ENCODE data around the gene MTHFD1L.
"Not testable (repeated sequence)": the region's sequence is repeated elsewhere in the genome, so short reads cannot be mapped to it uniquely, and the experiment has no call there.

Gene MTHFD1L

DNA sequence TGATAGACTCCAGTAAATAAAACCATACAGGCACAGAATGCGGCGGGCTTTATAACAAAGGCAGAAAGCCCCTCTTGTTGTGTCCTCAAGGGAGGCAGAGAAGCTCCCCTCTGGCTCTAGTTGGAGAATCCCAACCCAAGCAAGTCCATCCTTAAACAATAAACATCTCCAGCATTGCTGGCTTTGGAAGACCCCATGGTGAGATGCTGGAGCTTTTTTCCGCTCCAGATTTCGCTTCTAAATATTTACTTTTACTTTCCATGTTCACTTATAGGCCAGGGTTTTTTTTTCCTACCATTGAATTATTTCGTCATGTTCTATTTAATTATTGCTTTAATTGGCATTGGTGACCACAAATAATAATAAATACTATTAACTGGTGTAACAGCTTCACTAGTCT, 176.2 kb downstream of the MTHFD1L start:
- DNase-seq (ENCODE audit: low spot score): no peak

- not testable (repeated sequence) for DNase-seq (ENCODE audit: low spot score)
Observed at GRCh38 chr6:151042911-151043330, 177.4 kb downstream of the MTHFD1L start.

GRCh38 chr6:151043944-151044343, 178.4 kb downstream of the MTHFD1L start:
- DNase-seq (ENCODE audit: low spot score): no peak

GRCh38 chr6:151044465-151045441, 179.3 kb downstream of the MTHFD1L start:
- DNase-seq (ENCODE audit: low spot score): no peak

GRCh38 chr6:151045511-151046222, 180.2 kb downstream of the MTHFD1L start:
- not testable (repeated sequence) for DNase-seq (ENCODE audit: low spot score)

DNA sequence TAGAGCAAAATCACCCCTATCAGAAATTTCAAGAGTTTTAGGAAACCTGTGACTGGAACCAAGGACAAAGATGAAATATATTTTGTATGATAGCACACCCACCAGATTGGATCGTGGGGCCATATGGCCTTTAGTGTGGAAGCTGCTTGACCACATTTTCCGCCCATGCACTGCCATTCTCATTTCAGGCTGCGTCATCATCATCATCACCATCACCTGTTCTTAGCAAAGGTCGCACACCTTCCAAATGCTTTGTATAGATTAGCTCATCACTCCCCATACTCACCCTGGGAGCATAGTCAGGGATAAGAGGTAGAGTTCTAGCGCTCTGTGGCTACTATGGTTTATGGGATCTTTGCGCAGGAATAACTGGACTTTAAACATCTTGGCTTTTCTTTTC, 185.7 kb downstream of the MTHFD1L start:
- DNase-seq (ENCODE audit: low spot score): no peak

GRCh38 chr6:151052021-151052646, 186.6 kb downstream of the MTHFD1L start:
- no peak for DNase-seq (ENCODE audit: low spot score)

- DNase-seq (ENCODE audit: low spot score): no peak
Observed at GRCh38 chr6:151054306-151054705, 188.8 kb downstream of the MTHFD1L start.

GRCh38 chr6:151056230-151056907, 190.9 kb downstream of the MTHFD1L start:
- DNase-seq (ENCODE audit: low spot score): no peak

DNA sequence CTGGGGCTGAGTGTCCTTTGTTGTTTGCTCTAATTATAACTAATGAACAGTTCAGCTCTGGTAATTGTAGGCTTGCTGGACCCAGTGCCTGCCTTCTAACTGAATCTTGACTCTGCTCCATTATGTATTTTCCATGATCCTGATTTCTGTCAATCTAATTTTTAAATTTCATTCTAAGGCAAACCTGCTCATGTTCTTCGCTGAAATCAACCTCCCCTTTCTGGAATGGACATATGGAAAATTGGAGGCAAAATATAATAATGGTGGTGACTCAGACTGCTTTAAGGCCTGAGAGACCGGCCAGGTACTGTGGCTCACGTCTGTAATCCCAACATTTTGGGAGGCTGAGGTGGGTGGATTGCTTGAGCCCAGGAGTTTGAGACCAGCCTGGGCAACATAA, 191.6 kb downstream of the MTHFD1L start:
- DNase-seq (ENCODE audit: low spot score): no peak

GRCh38 chr6:151058021-151058733, 192.7 kb downstream of the MTHFD1L start:
- no peak for DNase-seq (ENCODE audit: low spot score)

DNA sequence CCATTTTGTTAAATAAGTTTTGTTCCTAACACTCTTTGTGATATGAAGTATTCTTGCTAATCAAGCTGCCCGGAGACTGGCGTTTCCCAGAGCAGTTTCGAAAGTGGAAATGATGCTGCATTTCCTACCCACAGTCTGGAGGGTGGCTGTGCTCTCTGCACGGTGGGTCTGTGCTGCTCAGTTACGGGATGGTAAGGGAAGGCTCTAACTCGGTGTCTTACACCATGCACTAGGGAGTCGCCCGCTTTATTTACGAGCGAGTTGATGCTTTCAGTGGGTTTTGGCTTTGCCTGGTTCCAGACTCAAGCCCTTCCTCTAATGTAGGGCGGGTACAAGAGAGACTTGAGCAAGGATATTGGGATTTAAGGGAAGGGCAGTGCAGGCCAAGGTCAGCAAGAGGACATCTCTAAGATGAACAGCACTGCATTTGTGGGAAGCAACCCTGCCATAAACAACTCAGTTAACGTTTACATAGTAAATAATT, 194.2 kb downstream of the MTHFD1L start:
- DNase-seq (ENCODE audit: low spot score): no peak

- no peak for DNase-seq (ENCODE audit: low spot score)
Observed at GRCh38 chr6:151060096-151060765, 194.7 kb downstream of the MTHFD1L start.

- no peak for DNase-seq (ENCODE audit: low spot score)
Observed at GRCh38 chr6:151060766-151061531, 195.4 kb downstream of the MTHFD1L start.

DNA sequence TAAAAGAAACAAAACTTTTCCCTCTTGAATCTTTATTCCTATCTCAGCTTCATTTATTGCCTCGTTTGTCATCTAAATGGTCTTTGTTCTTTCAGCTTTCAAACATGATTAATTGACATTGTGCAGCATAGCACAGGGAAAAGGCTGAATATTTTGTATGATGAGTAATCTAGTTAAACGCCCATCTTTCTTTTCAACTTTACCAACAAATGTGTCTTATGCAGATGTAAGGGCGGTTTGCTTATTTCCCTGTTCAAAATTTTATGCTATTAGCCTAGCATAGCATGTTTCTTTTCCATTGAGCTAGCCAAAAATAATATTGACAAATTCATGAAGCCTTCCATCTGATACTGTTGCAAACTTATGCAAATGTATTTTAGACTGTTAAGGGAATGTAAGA, 197.8 kb downstream of the MTHFD1L start:
- DNase-seq (ENCODE audit: low spot score): no peak

- DNase-seq (ENCODE audit: low spot score): no peak
Observed at GRCh38 chr6:151063842-151064647, 198.5 kb downstream of the MTHFD1L start.

DNA sequence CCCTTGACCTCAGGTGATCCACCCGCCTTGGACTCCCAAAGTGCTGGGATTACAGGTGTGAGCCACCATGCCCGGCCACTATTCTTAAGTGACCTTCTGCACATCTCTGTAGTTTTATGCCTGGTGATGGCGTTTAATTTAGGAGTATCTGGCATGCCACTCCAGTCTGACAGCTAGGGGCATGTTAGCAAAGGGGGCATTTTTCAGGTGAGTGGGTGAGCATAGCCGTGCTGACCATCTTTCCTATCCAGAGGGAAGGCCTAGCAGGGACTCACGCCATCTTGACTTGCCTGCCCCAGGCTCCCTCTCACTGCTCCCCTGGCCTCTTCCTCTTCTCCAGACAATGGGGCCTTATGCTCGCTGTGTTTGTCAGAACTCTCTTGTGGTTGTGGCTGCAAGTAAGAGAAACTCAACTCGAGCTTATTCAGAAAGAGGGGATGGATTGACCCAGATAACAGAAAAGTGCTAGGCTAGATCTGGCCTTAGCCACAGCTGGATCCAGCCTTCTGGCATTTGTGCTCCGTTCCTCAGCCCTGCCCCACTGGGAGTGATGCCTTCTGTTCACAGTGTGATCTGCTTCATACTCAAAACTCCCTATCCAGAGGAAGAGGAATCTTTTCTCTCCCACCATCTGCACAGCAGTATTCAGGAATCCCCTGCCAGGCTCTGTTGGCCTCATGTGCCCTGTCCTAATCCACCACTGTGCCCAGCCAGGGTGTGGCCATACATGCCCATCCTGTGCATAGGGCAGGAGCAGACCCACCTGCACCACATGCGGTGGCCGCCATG, 199.7 kb downstream of the MTHFD1L start:
- no peak for DNase-seq (ENCODE audit: low spot score)

Data from CD4-positive, alpha-beta T cell treated with Interleukin-6 at 100 ng/mL for 8 hours (primary cell).